CD14-positive monocyte (primary cell): ENCODE data around the gene FCRL1. TPM values are rescaled to one million over a fixed set of nuclear protein-coding genes. Genes with fewer than 3 reads are reported as not detected.

ENCODE experiments used
- DNase-seq, 3 donors: peaks; one replicate each; pipeline ENCODE4 v3.0.0-alpha.2; 2011 to 2022
- H2AFZ ChIP-seq: 2 replicates; pipeline ENCODE4 v1.6.0; 2012; ENCODE audit warnings: mild to moderate bottlenecking, low read depth, low read length, inconsistent platforms; ENCODE audit not compliant: insufficient read depth, poor library complexity, severe bottlenecking
- H3K27ac ChIP-seq, 2 donors: 1 replicate in 1 of 2; 2 replicates in 1 of 2; pipeline ENCODE4 v1.5.1; 2012 to 2013; ENCODE audit warnings: low read length in 2 of 2, control low read depth in 1 of 2, inconsistent platforms in 1 of 2, low read depth in 1 of 2, mild to moderate bottlenecking in 1 of 2
- H3K27me3 ChIP-seq, 2 donors: one replicate each; pipeline versions ENCODE4 v1.6.0 to v1.6.1; 2011 to 2013; ENCODE audit warnings: low read length in 2 of 2; ENCODE audit not compliant: control insufficient read depth in 2 of 2, insufficient read depth in 2 of 2
- H3K36me3 ChIP-seq, 2 donors: replicated peaks in 1 of 2; 1 replicate in 1 of 2; 2 replicates in 1 of 2; pipeline versions ENCODE4 v1.5.1 to v1.6.1; 2012 to 2013; ENCODE audit warnings: low read length in 2 of 2, control low read depth in 1 of 2, inconsistent platforms in 1 of 2, mild to moderate bottlenecking in 1 of 2; ENCODE audit not compliant: insufficient read depth in 2 of 2, control insufficient read depth in 1 of 2
- H3K4me1 ChIP-seq, 2 donors: 1 replicate in 1 of 2; 2 replicates in 1 of 2; pipeline versions ENCODE4 v1.5.1 to v1.6.1; 2012 to 2013; ENCODE audit warnings: low read length in 2 of 2, control low read depth in 1 of 2, inconsistent platforms in 1 of 2, mild to moderate bottlenecking in 1 of 2, moderate library complexity in 1 of 2; ENCODE audit not compliant: insufficient read depth in 2 of 2, control insufficient read depth in 1 of 2
- H3K4me2 ChIP-seq: replicated peaks from 2 replicates; pipeline ENCODE3; 2012; ENCODE audit warnings: low read length, moderate library complexity, mild to moderate bottlenecking; ENCODE audit not compliant: poor library complexity, severe bottlenecking; ENCODE audit errors: extremely low read depth
- H3K4me3 ChIP-seq, 3 experiments: fragments of 200-600 bp in 1 of 3; sonication (generic) in 1 of 3; replicated peaks in 1 of 3; 1 replicate in 2 of 3; 2 replicates in 1 of 3; pipeline ENCODE4 v1.5.1; 2011 to 2013; ENCODE audit warnings: low read length in 3 of 3, mild to moderate bottlenecking in 3 of 3, control low read depth in 2 of 3, low read depth in 2 of 3, inconsistent platforms in 1 of 3, moderate library complexity in 1 of 3
- H3K79me2 ChIP-seq: 2 replicates; pipeline ENCODE4 v1.6.0; 2012; ENCODE audit warnings: mild to moderate bottlenecking, control low read depth, inconsistent platforms, low read length, moderate library complexity; ENCODE audit not compliant: insufficient read depth
- H3K9ac ChIP-seq: 2 replicates; pipeline ENCODE4 v1.6.0; 2017; ENCODE audit warnings: low read length, mild to moderate bottlenecking; ENCODE audit not compliant: insufficient read depth, poor library complexity, severe bottlenecking
- H3K9me3 ChIP-seq, 2 donors: replicated peaks in 1 of 2; 1 replicate in 1 of 2; 2 replicates in 1 of 2; pipeline versions ENCODE4 v1.5.1 to v1.6.1; 2012 to 2013; ENCODE audit warnings: low read length in 2 of 2, control low read depth in 1 of 2; ENCODE audit not compliant: control insufficient read depth in 1 of 2, insufficient read depth in 1 of 2
- H4K20me1 ChIP-seq: 2 replicates; pipeline ENCODE4 v1.6.0; 2012; ENCODE audit warnings: mild to moderate bottlenecking, low read length, control low read depth, moderate library complexity; ENCODE audit not compliant: insufficient read depth
- H3K27ac Mint-ChIP-seq, 7 donors: one replicate each; pipeline ENCODE4 v1.8.0; 2020; ENCODE audit warnings: mild to moderate bottlenecking in 7 of 7, mixed read lengths in 7 of 7, moderate library complexity in 6 of 7, inconsistent platforms in 2 of 7
- H3K27me3 Mint-ChIP-seq, 3 donors: one replicate each; pipeline ENCODE4 v1.8.0; 2021 to 2022; ENCODE audit warnings: low read depth in 3 of 3, mild to moderate bottlenecking in 3 of 3, mixed read lengths in 3 of 3, moderate library complexity in 3 of 3, inconsistent platforms in 1 of 3
- H3K36me3 Mint-ChIP-seq, 2 donors: one replicate each; pipeline ENCODE4 v1.8.0; 2020; ENCODE audit warnings: mixed read lengths in 2 of 2, inconsistent platforms in 1 of 2, mild to moderate bottlenecking in 1 of 2
- H3K4me1 Mint-ChIP-seq: one replicate; pipeline ENCODE4 v1.8.0; 2020; ENCODE audit warnings: mild to moderate bottlenecking, mixed read lengths
- H3K4me3 Mint-ChIP-seq, 2 donors: one replicate each; pipeline ENCODE4 v1.8.0; 2020; ENCODE audit warnings: mild to moderate bottlenecking in 2 of 2, mixed read lengths in 2 of 2, moderate library complexity in 1 of 2
- H3K9me3 Mint-ChIP-seq, 7 donors: one replicate each; pipeline ENCODE4 v1.8.0; 2020 to 2022; ENCODE audit warnings: mixed read lengths in 7 of 7, mild to moderate bottlenecking in 6 of 7, moderate library complexity in 6 of 7, inconsistent platforms in 2 of 7
- CTCF ChIP-seq: fragments of 200-600 bp; IDR thresholded peaks from one replicate; pipeline ENCODE4 v1.8.0; 2022; ENCODE audit warnings: antibody characterized with exemption, mild to moderate bottlenecking
- WGBS: methylation state at CpG from one replicate; pipeline ENCODE4 v1.1.5; 2013; ENCODE audit warnings: missing lambda C conversion rate; ENCODE audit not compliant: insufficient coverage; 5-methylcytosine and 5-hydroxymethylcytosine counted together
- intact Hi-C, 2 donors: fragments of 100-400 bp; cut with micrococcal nuclease; formaldehyde crosslinking; loops; one replicate each; pipeline versions ENCODE4 v1.15.0 to v1.15.1; 2023
- polyA plus RNA-seq, 3 donors: library from polyadenylated mRNA; depleted of rRNA in 1 of 3; unstranded in 2 of 3; stranded (reverse) in 1 of 3; fragments of 300-500 nt in 2 of 3; fragments of >200 nt in 1 of 3; fragmentation: Illumina TruSeq in 2 of 3; gene quantifications; 1 replicate in 2 of 3; 2 replicates in 1 of 3; pipeline ENCODE4 v1.2.3, GENCODE V29; 2012 to 2021

FCRL1 gene
- polyA plus RNA-seq, 3 donors: 0.16 to 2.1 (median 0.16) TPM

- intact Hi-C loops: no loop called here
- Histone ChIP-seq H3K4me1 (peaks cover 22 to 23% of the 10 kb centered on the region in 2 donors), H4K20me1 (no peaks in the 10 kb centered on the region), H3K4me3 (no peak overlapping the region), H3K36me3 (no peaks in the 10 kb centered on the region), H3K27ac (no peak overlapping the region), H3K9me3 (no peaks in the 10 kb centered on the region), H3K4me2 (no peak overlapping the region), H2AFZ (no peak overlapping the region), H3K9ac (no peak overlapping the region), H3K27me3 (peaks cover 0 to 2% of the 10 kb centered on the region in 2 donors), H3K79me2 (no peaks in the 10 kb centered on the region)
- H3K4me1 Mint-ChIP-seq: peaks cover 22% of the 10 kb centered on the region
- TF ChIP-seq CTCF: no peak
- no peaks in the 10 kb centered on the region for H3K9me3 Mint-ChIP-seq
- no peak overlapping the region for H3K27ac Mint-ChIP-seq
- H3K4me3 Mint-ChIP-seq: no peak overlapping the region
- 69% methylated on average over 2 of the region's 3 CpGs for WGBS
- DNase-seq: no peak
- H3K36me3 Mint-ChIP-seq: no peaks in the 10 kb centered on the region
- H3K27me3 Mint-ChIP-seq: peaks cover 0 to 4% (median 0%) of the 10 kb centered on the region in 3 donors
These were observed 32.6 kb upstream of the FCRL1 start for GRCh38 chr1:157852476-157852875.

- Mint-ChIP-seq H3K27ac (peak overlapping the region; percentile 51 to 92 (median 78)), H3K9me3 (no peaks in the 10 kb centered on the region), H3K4me3 (peak overlapping the region; percentile 40 to 83), H3K27me3 (peaks cover 0 to 2% (median 1%) of the 10 kb centered on the region in 3 donors), H3K4me1 (peaks cover 30% of the 10 kb centered on the region), H3K36me3 (no peaks in the 10 kb centered on the region)
- Histone ChIP-seq H3K4me2 (peak overlapping the region; percentile 56), H3K4me1 (peaks cover 31 to 34% of the 10 kb centered on the region in 2 donors), H3K79me2 (no peaks in the 10 kb centered on the region), H3K4me3 (peak overlapping the region in 1 of 3 experiments; percentile 57), H3K36me3 (no peaks in the 10 kb centered on the region), H3K9ac (no peak overlapping the region), H3K27ac (peak overlapping the region; percentile 38 to 72), H4K20me1 (no peaks in the 10 kb centered on the region), H2AFZ (peak overlapping the region; percentile 43), H3K27me3 (no peaks in the 10 kb centered on the region), H3K9me3 (no peaks in the 10 kb centered on the region)
- 100% methylated on average over 1 of the region's 2 CpGs for WGBS
- DNase-seq: peak; percentile 38 to 42 (median 39)
- intact Hi-C loops: no loop called here
- no peak for TF ChIP-seq CTCF
These were observed 29.4 kb upstream of the FCRL1 start for GRCh38 chr1:157849229-157849875.
